Measurements from ENCODE around the gene SMIM24.

DNA sequence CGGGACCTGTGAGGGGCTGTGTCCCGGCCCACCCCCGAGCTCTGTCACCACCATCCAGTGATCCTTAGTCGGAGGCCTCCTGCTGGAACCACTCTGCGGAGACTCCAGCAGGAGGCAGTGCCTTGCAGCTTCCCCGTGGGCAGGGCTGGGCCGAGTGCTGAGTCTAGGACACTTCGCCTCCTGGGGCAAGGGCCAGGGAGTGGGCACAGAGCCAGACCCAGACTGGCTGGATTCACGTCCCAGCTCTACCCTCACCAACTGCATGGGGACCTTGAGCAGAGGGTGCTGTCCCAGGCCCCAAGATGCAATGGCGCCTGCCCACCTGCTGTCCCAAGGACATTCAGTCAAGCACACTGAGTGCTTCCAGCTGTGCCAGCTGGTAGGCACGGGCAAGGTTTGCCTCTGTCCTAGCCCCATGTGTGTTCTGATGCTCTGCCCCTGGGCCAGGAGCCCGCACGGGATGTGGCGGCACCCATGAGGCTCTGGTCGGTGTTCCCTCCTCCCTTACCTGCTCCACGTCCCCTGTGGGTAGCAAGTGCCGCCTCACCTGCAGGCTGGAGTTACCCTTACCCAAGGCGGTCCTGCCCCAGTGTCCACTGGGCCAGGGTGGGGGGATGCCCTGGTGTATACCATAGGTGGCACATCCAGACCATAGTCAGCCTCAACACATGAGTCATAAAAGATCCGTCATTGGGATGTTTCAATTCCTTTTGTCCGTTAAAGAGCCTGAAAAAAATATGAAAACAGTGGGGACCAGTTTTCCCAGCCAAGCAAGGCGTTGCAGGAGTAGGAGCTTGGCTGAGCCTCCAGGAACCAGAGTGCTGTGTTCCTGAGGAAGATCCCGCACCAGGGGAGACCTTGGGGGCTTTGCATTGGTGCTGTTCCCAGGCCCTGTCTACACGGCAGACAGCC is 33.2 kb upstream of the SMIM24 start:
- TF ChIP-seq, protein P1, sequence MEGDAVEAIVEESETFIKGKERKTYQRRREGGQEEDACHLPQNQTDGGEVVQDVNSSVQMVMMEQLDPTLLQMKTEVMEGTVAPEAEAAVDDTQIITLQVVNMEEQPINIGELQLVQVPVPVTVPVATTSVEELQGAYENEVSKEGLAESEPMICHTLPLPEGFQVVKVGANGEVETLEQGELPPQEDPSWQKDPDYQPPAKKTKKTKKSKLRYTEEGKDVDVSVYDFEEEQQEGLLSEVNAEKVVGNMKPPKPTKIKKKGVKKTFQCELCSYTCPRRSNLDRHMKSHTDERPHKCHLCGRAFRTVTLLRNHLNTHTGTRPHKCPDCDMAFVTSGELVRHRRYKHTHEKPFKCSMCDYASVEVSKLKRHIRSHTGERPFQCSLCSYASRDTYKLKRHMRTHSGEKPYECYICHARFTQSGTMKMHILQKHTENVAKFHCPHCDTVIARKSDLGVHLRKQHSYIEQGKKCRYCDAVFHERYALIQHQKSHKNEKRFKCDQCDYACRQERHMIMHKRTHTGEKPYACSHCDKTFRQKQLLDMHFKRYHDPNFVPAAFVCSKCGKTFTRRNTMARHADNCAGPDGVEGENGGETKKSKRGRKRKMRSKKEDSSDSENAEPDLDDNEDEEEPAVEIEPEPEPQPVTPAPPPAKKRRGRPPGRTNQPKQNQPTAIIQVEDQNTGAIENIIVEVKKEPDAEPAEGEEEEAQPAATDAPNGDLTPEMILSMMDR (IDR thresholded peaks at IDR 0.05) = no peak
- TF ChIP-seq POLR2A (IDR thresholded peaks at IDR 0.05) (no peak), EP300 (IDR thresholded peaks at IDR 0.05) (no peak), POLR2AphosphoS5 (IDR thresholded peaks at IDR 0.05) (no peak)
